KBM-7 (cell line): Measurements from ENCODE around the gene KRTAP12-1.
"Not testable (repeated sequence)": the region's sequence is repeated elsewhere in the genome, so short reads cannot be mapped to it uniquely, and the experiment has no call there.

Experiments
- DNase-seq: peaks from one replicate; pipeline ENCODE4 v3.0.0-alpha.2; 2015
- in situ Hi-C: fragments of 300-500 bp; cut with MboI; formaldehyde crosslinking; loops from 2 replicates; pipeline ENCODE4 v1.14.3; 2020; ENCODE audit warnings: low sequenced_read_pairs, low pct_unique_long_range_greater_than_20kb, mixed read lengths

KRTAP12-1 gene

GRCh38 chr21:44653123-44653522, 28.8 kb downstream of the KRTAP12-1 start:
- in situ Hi-C loops: no loop called here
- DNase-seq: no peak

- in situ Hi-C loops: no loop called here
- DNase-seq: no peak
Measured at GRCh38 chr21:44650973-44651675, 30.8 kb downstream of the KRTAP12-1 start.

- no peak for DNase-seq
- in situ Hi-C loops: no loop called here
Measured at GRCh38 chr21:44650265-44650972, 31.5 kb downstream of the KRTAP12-1 start.

GRCh38 chr21:44649521-44650100, 32.4 kb downstream of the KRTAP12-1 start:
- in situ Hi-C loops: no loop called here
- no peak for DNase-seq

GRCh38 chr21:44648557-44649311, 33.2 kb downstream of the KRTAP12-1 start:
- no peak for DNase-seq
- in situ Hi-C loops: no loop called here

- in situ Hi-C loops: no loop called here
Measured at GRCh38 chr21:44647222-44647552, 34.8 kb downstream of the KRTAP12-1 start.

GRCh38 chr21:44646366-44647221, 35.4 kb downstream of the KRTAP12-1 start, which contains the start of gene KRTAP10-11:
Gene KRTAP10-11 (plus strand): TSS chr21:44646414. CDS start chr21:44646459, 45 bp downstream.
- DNase-seq, in situ Hi-C loops: not testable (repeated sequence)

More at GRCh38 chr21:44647222-44647552, 34.8 kb downstream of the KRTAP12-1 start:
- no peak for DNase-seq

- in situ Hi-C loops: no loop called here
- no peak for DNase-seq
Measured at GRCh38 chr21:44644878-44645277, 37.1 kb downstream of the KRTAP12-1 start.

- in situ Hi-C loops: no loop called here
- no peak for DNase-seq
Measured at GRCh38 chr21:44643741-44644310, 38.1 kb downstream of the KRTAP12-1 start.

- no peak for DNase-seq
- in situ Hi-C loops: no loop called here
Measured at GRCh38 chr21:44640761-44641160, 41.2 kb downstream of the KRTAP12-1 start.

GRCh38 chr21:44639331-44639655, 42.7 kb downstream of the KRTAP12-1 start:
- in situ Hi-C loops: no loop called here
- no peak for DNase-seq

GRCh38 chr21:44638506-44639330, 43.2 kb downstream of the KRTAP12-1 start:
- DNase-seq, in situ Hi-C loops: not testable (repeated sequence)

- in situ Hi-C loops, DNase-seq: not testable (repeated sequence)
Measured at GRCh38 chr21:44637851-44638348, 44.1 kb downstream of the KRTAP12-1 start.

- in situ Hi-C loops: no loop called here
- DNase-seq: no peak
Measured at GRCh38 chr21:44637018-44637850, 44.7 kb downstream of the KRTAP12-1 start, which contains the start of gene KRTAP10-10. Gene KRTAP10-10 (plus strand): TSS chr21:44637356. CDS start chr21:44637418, 62 bp downstream.

- in situ Hi-C loops: no loop called here
Measured at GRCh38 chr21:44636209-44637017, 45.5 kb downstream of the KRTAP12-1 start.

GRCh38 chr21:44632067-44632466, 49.9 kb downstream of the KRTAP12-1 start:
- no peak for DNase-seq
- in situ Hi-C loops: no loop called here

More at GRCh38 chr21:44636209-44637017, 45.5 kb downstream of the KRTAP12-1 start:
- no peak for DNase-seq
